ENCODE results near the gene SYNPO.

The SYNPO gene

DNA sequence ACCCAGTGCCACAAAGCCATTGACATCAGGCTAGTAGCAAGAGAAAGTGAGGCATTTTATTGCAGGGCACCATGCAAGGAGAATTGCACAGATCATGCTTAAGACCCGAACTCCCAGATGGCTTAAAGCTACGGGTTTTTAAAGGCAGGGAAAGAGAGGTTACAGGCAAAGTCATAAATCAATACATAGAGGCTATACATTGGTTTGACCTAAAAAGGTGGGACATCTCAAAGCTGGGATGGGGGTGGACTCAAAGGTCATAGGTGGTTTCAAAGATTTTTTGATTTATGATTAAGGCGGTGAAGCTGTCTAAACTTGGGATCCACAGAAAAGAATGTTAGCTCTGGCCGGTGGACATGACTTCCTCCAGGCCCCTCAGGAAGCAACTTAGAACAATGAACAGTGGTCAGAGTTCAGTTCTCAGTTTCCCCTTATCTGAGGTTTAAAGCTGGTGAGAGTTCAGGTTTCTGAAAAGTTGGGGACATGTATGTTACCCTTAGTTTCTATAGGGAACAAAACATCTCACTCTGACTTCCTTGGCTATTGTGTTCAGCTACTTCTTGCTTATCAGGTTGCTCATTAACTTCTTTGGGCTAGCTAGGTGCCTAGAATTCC, 66.4 kb downstream of the SYNPO start:
- CTCF ChIA-PET, result interaction anchor here (1.1 to 1.7 kb wide), 4 partner anchors 13 to 162 kb away, joined by 3 to 5 read pairs (median 4); no protein-coding TSS in a partner anchor
- DNase-seq (ENCODE audit: extremely low spot score), result no peak
- POLR2A ChIA-PET, result interaction anchor here (1.6 kb wide), 1 partner anchor 19 kb away, joined by 5 read pairs; no protein-coding TSS in a partner anchor
- TF ChIP-seq CTCF (IDR thresholded peaks at IDR 0.05; ENCODE audit: control extremely low read depth, extremely low read depth, low read depth, missing control alignments), result no peak

Measured in GM10248 (cell line).